Hematopoietic multipotent progenitor cell treated with erythropoietin and hydrocortisone succinate and interleukin-3 and kit ligand, for 4 days (in vitro differentiated cells): ENCODE results near the gene LDB1.

Experiments
- DNase-seq: peaks from one replicate; pipeline ENCODE4 v3.0.0-alpha.2; 2015

The LDB1 gene

GRCh38 chr10:102134416-102134815 is 14.2 kb upstream of the LDB1 start:
- no peak for DNase-seq

- peak; percentile 92 for DNase-seq
These were observed 13.4 kb upstream of the LDB1 start for GRCh38 chr10:102133373-102134195.

GRCh38 chr10:102132563-102133372 is 12.6 kb upstream of the LDB1 start, which contains the start of gene PPRC1:
Gene PPRC1 (plus strand): TSS chr10:102133040. CDS start chr10:102133069, 29 bp downstream.
- peak; percentile 100 for DNase-seq

- DNase-seq, result no peak
These were observed 12.0 kb upstream of the LDB1 start for GRCh38 chr10:102132193-102132562.

GRCh38 chr10:102131286-102132170 is 11.4 kb upstream of the LDB1 start:
- DNase-seq, result no peak

- DNase-seq, result no peak
These were observed 3.1 kb upstream of the LDB1 start for GRCh38 chr10:102123223-102123622.

GRCh38 chr10:102122450-102122849 is 2.3 kb upstream of the LDB1 start:
- no peak for DNase-seq

- DNase-seq, result peak; percentile 29
These were observed 1.7 kb upstream of the LDB1 start for GRCh38 chr10:102121739-102122372.

- peak; percentile 75 for DNase-seq
These were observed 997 bp upstream of the LDB1 start for GRCh38 chr10:102120991-102121738.

- DNase-seq, result peak; percentile 95
These were observed 589 bp downstream of the LDB1 start for GRCh38 chr10:102119417-102120141.

- DNase-seq, result peak; percentile 42
These were observed 1.3 kb downstream of the LDB1 start for GRCh38 chr10:102118867-102119266.

GRCh38 chr10:102117391-102118159 is 2.6 kb downstream of the LDB1 start:
- DNase-seq, result peak; percentile 98

- no peak for DNase-seq
These were observed 3.5 kb downstream of the LDB1 start for GRCh38 chr10:102116656-102117055.

GRCh38 chr10:102115775-102116174 is 4.4 kb downstream of the LDB1 start:
- peak; percentile 52 for DNase-seq

GRCh38 chr10:102114861-102115618 is 5.1 kb downstream of the LDB1 start:
- DNase-seq, result peak; percentile 97

GRCh38 chr10:102113956-102114857 is 6.0 kb downstream of the LDB1 start:
- peak; percentile 47 for DNase-seq

- peak; percentile 80 for DNase-seq
These were observed 6.8 kb downstream of the LDB1 start for GRCh38 chr10:102113261-102113955.
